ENCODE results near the gene NELFE.

DNA sequence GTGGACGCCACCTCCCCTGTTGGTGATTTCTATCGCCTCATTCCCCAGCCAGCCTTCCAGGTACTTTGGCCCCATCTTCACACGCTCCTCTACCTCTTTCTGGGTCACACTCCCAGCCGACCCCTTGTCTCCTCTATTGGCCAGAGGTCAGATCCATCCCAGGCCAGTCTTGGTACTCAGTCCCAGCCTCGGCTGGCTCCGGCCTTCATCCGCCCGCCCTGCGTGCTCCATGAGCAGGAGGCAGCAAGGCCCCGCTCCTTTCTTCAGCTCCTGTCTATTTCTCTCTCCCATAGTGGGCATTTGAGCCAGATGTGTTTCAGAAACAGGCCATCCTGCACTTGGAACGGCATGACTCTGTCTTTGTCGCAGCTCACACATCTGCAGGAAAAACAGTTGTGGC is 2.8 kb upstream of the NELFE start:
- TF ChIP-seq, protein P1, sequence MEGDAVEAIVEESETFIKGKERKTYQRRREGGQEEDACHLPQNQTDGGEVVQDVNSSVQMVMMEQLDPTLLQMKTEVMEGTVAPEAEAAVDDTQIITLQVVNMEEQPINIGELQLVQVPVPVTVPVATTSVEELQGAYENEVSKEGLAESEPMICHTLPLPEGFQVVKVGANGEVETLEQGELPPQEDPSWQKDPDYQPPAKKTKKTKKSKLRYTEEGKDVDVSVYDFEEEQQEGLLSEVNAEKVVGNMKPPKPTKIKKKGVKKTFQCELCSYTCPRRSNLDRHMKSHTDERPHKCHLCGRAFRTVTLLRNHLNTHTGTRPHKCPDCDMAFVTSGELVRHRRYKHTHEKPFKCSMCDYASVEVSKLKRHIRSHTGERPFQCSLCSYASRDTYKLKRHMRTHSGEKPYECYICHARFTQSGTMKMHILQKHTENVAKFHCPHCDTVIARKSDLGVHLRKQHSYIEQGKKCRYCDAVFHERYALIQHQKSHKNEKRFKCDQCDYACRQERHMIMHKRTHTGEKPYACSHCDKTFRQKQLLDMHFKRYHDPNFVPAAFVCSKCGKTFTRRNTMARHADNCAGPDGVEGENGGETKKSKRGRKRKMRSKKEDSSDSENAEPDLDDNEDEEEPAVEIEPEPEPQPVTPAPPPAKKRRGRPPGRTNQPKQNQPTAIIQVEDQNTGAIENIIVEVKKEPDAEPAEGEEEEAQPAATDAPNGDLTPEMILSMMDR (IDR thresholded peaks at IDR 0.05): no peak
- TF ChIP-seq TP53 (CRISPR knock-in tag; IDR thresholded peaks at IDR 0.05): no peak
- TF ChIP-seq, protein P2, sequence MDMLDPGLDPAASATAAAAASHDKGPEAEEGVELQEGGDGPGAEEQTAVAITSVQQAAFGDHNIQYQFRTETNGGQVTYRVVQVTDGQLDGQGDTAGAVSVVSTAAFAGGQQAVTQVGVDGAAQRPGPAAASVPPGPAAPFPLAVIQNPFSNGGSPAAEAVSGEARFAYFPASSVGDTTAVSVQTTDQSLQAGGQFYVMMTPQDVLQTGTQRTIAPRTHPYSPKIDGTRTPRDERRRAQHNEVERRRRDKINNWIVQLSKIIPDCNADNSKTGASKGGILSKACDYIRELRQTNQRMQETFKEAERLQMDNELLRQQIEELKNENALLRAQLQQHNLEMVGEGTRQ (CRISPR knock-in tag; IDR thresholded peaks at IDR 0.05): no peak
- no peak for TF ChIP-seq FOXP1 (CRISPR knock-in tag; IDR thresholded peaks at IDR 0.05; ENCODE audit: borderline replicate concordance)
- TF ChIP-seq SOX15 (CRISPR knock-in tag; IDR thresholded peaks at IDR 0.05): no peak
- no peak for TF ChIP-seq SP1 (CRISPR knock-in tag; conservative IDR thresholded peaks at IDR 0.05)
- TF ChIP-seq JAZF1 (CRISPR knock-in tag; IDR thresholded peaks at IDR 0.05): no peak
- no peak for TF ChIP-seq SMAD3 (CRISPR knock-in tag; IDR thresholded peaks at IDR 0.05; ENCODE audit: borderline replicate concordance)
- TF ChIP-seq, protein P3, sequence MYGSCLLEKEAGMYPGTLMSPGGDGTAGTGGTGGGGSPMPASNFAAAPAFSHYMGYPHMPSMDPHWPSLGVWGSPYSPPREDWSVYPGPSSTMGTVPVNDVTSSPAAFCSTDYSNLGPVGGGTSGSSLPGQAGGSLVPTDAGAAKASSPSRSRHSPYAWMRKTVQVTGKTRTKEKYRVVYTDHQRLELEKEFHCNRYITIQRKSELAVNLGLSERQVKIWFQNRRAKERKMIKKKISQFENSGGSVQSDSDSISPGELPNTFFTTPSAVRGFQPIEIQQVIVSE (CRISPR knock-in tag; IDR thresholded peaks at IDR 0.05; ENCODE audit: borderline replicate concordance): no peak
- TF ChIP-seq CREM (CRISPR knock-in tag; IDR thresholded peaks at IDR 0.05): no peak
- TF ChIP-seq, protein P4, sequence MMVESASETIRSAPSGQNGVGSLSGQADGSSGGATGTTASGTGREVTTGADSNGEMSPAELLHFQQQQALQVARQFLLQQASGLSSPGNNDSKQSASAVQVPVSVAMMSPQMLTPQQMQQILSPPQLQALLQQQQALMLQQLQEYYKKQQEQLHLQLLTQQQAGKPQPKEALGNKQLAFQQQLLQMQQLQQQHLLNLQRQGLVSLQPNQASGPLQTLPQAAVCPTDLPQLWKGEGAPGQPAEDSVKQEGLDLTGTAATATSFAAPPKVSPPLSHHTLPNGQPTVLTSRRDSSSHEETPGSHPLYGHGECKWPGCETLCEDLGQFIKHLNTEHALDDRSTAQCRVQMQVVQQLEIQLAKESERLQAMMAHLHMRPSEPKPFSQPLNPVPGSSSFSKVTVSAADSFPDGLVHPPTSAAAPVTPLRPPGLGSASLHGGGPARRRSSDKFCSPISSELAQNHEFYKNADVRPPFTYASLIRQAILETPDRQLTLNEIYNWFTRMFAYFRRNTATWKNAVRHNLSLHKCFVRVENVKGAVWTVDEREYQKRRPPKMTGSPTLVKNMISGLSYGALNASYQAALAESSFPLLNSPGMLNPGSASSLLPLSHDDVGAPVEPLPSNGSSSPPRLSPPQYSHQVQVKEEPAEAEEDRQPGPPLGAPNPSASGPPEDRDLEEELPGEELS (CRISPR knock-in tag; IDR thresholded peaks at IDR 0.05): no peak
